NK-92 (cell line): ENCODE measurements around the gene MC5R.
"Not testable (repeated sequence)": the region's sequence is repeated elsewhere in the genome, so short reads cannot be mapped to it uniquely, and the experiment has no call there.

Experiments
- DNase-seq: peaks from one replicate; lab custom pipeline; 2025; ENCODE audit not compliant: unreplicated experiment; lab: John Stamatoyannopoulos, UW

Gene MC5R

DNA sequence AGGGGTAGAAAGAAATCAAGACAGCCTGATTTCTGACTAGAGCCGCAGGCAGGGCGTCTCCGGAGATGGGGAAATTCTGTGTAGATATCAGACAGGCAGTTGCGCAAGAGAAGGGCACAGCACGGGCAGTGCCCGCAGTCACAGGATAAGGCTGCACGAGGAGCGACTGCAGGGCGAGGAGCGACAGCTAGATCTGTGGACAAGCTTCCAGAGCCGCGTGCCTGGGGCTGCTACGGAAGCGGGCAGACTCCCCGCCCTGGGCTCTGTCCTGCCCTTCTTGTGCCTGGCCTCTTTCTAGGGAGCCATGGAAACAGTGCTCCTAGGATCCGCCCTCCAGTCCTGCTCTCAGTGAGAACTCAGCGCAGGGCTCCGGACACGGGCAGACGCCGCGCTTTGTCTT, 12.6 kb downstream of the MC5R start:
- DNase-seq: no peak

DNA sequence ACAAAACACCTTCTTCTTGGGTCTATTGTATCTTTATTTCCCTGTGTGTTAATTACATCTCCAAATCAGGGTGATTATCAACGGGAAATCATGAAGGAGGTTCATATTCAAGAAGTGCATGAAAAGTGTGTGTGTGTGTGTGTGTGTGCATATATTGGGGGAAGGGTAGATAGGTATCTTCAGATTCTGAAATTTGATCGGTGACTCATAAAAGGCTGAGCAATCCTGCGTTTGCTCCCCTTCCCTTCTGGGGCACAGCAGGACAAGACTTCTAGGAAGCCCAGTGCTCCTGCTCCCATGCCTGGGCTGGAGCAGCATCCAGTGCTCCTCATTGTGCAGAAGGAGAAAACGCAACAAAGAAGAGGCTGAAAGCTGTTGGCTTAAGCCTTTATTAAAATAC, 25.8 kb downstream of the MC5R start:
- no peak for DNase-seq

DNA sequence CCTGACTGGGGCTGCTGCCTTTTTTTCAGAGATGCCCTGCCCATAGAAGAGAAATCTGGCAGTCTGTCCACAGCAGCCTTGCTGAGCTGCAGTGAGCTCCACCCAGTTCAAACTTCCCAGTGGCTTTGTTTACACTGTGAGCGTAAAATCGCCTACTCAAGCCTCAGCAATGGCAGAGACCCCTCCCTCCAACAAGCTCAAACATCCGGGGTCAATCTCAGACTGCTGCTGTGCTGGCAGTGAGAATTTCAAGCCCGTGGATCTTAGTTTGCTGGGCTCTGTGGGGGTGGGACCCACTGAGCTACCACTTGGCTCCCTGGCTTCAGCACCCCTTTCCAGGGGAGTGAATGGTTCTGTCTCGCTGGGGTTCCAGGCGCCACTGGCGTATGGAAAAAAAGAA, 38.9 kb downstream of the MC5R start:
- not testable (repeated sequence) for DNase-seq

DNA sequence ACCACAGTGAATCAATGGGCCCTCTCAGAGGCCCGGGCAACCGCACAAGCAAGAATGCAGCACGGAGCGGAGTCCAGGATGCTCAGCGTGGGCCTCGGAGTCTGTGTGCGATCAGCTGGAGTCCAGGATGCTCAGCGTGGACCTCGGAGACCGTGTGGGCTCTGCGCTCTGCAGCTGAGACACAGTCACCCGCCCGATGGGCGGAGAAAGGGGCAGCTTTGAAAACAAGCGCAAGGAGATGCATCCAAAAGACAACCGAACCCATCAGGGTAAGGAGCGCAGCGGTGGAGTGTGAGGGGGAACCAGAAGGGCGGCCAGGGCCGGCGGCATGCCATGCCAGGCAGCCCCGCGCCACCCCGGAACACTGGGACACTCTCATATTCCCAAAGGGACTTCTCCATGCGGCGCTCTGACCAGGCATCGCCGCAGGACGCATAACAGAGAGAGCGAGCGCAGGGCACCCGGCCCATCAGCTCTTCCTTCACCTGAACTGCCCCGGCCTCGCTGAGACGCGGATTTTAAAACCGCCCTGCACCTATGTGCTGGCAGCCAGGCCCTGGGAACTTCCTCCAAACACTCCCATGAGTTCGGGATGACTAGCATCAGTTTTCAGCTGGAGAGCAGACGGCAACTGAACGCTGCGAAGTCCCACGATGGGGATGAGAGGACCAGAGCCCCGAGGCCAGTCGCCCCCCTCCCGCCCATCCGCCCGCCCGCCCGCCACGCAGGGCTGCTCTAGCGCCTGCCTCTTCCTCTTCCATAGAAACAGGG, 44.7 kb downstream of the MC5R start:
- DNase-seq: no peak

DNA sequence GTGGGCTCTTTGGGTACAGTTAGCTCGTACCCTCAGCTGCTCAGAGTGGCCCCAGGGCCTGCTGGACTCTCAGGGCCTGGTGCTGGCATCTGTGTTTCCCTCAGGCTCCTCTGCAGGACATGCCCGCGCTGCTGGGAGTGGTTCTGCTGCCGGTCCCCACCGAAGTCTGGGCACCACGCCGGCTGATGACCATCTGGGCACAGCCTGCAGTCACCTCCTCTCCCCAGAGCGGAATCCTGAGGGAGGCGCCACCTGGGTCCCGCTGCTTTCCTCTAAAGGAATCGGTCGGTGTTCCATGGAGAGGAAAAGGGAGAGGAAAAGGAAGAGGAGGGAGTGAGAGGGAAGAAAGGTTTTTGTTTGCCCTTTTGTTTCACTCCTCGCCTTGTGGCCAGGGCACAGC, 47.8 kb downstream of the MC5R start:
- no peak for DNase-seq

DNA sequence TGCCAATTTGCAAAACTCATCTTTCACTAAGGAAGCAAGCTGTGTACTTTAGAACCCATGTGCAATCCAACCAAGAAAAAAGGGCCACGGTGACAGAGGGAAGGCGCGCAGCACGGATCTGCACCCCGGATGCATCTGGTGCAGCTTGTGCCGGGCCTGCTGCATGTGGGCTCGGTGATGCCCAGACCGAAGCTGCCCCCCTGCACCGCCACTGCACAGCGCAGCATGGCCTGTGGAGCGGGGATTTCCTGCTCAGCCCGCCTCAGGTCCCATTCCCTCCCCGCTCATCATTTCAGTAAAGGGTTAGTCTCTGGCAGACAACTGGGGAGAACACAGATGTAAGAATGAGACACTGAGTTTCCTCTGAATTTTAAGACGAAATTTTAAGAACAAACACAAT, 48.4 kb downstream of the MC5R start:
- no peak for DNase-seq

DNA sequence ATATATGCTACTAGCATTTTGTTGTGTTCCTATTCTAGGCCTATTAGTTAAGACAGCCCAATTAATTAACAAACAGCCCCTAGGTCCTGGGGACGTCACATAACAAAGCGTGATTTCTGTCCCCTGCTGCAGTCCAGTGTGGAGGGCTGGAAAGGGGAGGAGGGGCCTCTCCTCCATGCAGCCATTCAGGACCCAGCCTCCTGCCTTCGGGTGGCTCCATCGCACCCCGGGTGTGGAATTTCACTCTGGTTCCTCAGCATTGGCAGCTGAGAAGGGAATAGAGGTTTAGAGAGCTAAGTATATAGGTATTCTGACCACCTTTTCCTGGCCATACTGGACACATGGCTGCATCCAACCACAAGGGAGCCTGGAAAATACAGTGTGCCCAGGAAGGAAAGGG, 49.0 kb downstream of the MC5R start:
- DNase-seq: no peak

DNA sequence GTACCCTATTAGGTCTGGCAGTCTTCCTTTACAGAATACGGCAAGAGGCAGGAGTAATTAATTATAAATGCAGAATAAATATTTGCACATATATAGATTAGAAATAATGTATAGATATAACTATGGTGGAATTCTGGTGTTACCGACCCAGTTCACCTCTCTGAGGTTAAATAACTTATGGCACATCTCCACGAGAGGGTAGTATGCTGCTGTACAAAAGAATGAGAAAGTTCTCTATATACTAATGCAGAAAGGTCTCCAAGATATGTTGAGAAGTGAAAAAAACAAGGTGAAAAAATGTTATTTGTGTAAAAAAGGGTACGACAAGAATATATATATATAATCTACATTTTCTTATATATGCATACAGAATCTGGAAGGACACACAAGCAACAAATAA, 50.6 kb downstream of the MC5R start:
- DNase-seq: no peak
